GM23248 (cell line): ENCODE results near the gene GALNT14. TPM values are rescaled to one million over a fixed set of nuclear protein-coding genes. Genes with fewer than 3 reads are reported as not detected.

Experiments
- DNase-seq: peaks from one replicate; pipeline ENCODE4 v3.0.0-alpha.2; 2015
- H2AFZ ChIP-seq: fragments of 200-600 bp; sonication (generic); 2 replicates; pipeline ENCODE4 v1.6.1; 2016; ENCODE audit warnings: antibody characterized with exemption
- H3F3A ChIP-seq: fragments of 200-600 bp; sonication (generic); 2 replicates; pipeline ENCODE4 v1.6.1; 2016; ENCODE audit warnings: mild to moderate bottlenecking, antibody characterized with exemption, mixed run types; ENCODE audit not compliant: insufficient read depth
- H3K27ac ChIP-seq: fragments of 200-600 bp; sonication (generic); 2 replicates; pipeline ENCODE4 v1.5.1; 2016; ENCODE audit warnings: mild to moderate bottlenecking
- H3K27me3 ChIP-seq: fragments of 200-600 bp; sonication (generic); replicated peaks from 2 replicates; pipeline ENCODE4 v1.6.1; 2016; ENCODE audit warnings: mild to moderate bottlenecking; ENCODE audit not compliant: insufficient read depth
- H3K36me3 ChIP-seq: fragments of 200-600 bp; sonication (generic); 2 replicates; pipeline ENCODE4 v1.6.1; 2016; ENCODE audit warnings: low read depth, mild to moderate bottlenecking
- H3K4me1 ChIP-seq: fragments of 200-600 bp; sonication (generic); 2 replicates; pipeline ENCODE4 v1.6.1; 2016; ENCODE audit warnings: mild to moderate bottlenecking; ENCODE audit not compliant: insufficient read depth
- H3K4me2 ChIP-seq: fragments of 200-600 bp; sonication (generic); one replicate; pipeline ENCODE4 v1.6.1; 2016; ENCODE audit warnings: mild to moderate bottlenecking; ENCODE audit not compliant: unreplicated experiment
- H3K4me3 ChIP-seq: fragments of 200-600 bp; sonication (generic); 2 replicates; pipeline ENCODE4 v1.5.1; 2016; ENCODE audit warnings: mild to moderate bottlenecking
- H3K79me2 ChIP-seq: fragments of 200-600 bp; sonication (generic); 2 replicates; pipeline ENCODE4 v1.6.1; 2016; ENCODE audit warnings: mild to moderate bottlenecking; ENCODE audit not compliant: insufficient read depth
- H3K9ac ChIP-seq: fragments of 200-600 bp; sonication (generic); 2 replicates; pipeline ENCODE4 v1.6.1; 2016; ENCODE audit warnings: mild to moderate bottlenecking
- H3K9me2 ChIP-seq: fragments of 200-600 bp; sonication (generic); 2 replicates; pipeline ENCODE4 v1.6.1; 2016; ENCODE audit warnings: mixed run types, mild to moderate bottlenecking, moderate library complexity; ENCODE audit not compliant: insufficient read depth
- H3K9me3 ChIP-seq: fragments of 200-600 bp; sonication (generic); one replicate; pipeline ENCODE4 v1.6.1; 2017; ENCODE audit warnings: low read depth
- H4K20me1 ChIP-seq: fragments of 200-600 bp; sonication (generic); 2 replicates; pipeline ENCODE4 v1.6.0; 2016; ENCODE audit not compliant: insufficient read depth
- EZH2 ChIP-seq: fragments of 200-600 bp; sonication (generic); IDR thresholded peaks from 2 replicates; pipeline ENCODE4 v1.6.1; 2018; ENCODE audit warnings: antibody characterized with exemption, mild to moderate bottlenecking; ENCODE audit not compliant: insufficient read depth, poor library complexity, severe bottlenecking
- EZH2phosphoT487 ChIP-seq: fragments of 200-600 bp; sonication (generic); IDR thresholded peaks from 2 replicates; pipeline ENCODE4 v1.6.1; 2018; ENCODE audit warnings: antibody characterized with exemption, moderate library complexity, mild to moderate bottlenecking, low read depth; ENCODE audit not compliant: insufficient read depth
- WGBS, 2 experiments: methylation state at CpG; one replicate each; pipeline ENCODE4 v1.1.6; 2015 to 2017; ENCODE audit warnings: low lambda C conversion rate in 2 of 2, low coverage in 1 of 2; ENCODE audit errors: missing lambda C conversion rate in 2 of 2; 5-methylcytosine and 5-hydroxymethylcytosine counted together
- in situ Hi-C: fragments of 300-500 bp; cut with MboI; formaldehyde crosslinking; loops from 2 replicates; pipeline ENCODE4 v1.15.0; 2020
- polyA plus RNA-seq: library from polyadenylated mRNA; unstranded; fragments of >200 nt; fragmentation: Nextera tagmentation; extraction: Ambion mirVana; gene quantifications from 2 replicates; pipeline ENCODE4 v1.2.1, GENCODE V29; 2016
- total RNA-seq: library from RNA; depleted of rRNA; stranded (reverse); fragments of >200 nt; shearing (Covaris generic); gene quantifications from 2 replicates; pipeline ENCODE4 v1.2.3, GENCODE V29; 2014

The GALNT14 gene
- total and polyA plus RNA-seq, 2 experiments from 2014 or later: 3.2 to 3.5 TPM

DNA sequence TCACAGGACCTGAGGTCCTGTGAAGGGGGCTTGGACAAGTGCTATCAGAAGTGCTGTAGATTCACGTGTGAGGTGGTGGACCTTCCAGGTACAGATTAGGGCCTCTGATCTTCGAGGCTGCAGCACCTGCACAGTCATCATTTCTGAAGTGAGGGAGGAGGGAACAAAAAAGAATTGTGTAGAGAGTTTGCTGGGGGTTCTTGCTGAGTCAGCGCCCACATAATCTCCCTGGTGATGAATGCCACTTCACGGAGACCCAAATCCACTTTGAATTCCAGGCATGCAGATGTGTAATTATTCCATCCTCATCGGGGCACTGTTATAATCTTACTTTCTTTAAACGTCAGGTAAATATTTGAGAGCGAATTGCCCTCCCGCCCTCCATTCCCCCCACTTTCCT lies 202.4 kb downstream of the GALNT14 start:
- H2AFZ ChIP-seq: no peak overlapping the region
- DNase-seq: no peak
- H3K79me2 ChIP-seq: no peaks in the 10 kb centered on the region
- TF ChIP-seq EZH2: no peak
- TF ChIP-seq EZH2phosphoT487: no peak
- no peaks in the 10 kb centered on the region for H3K9me2 ChIP-seq
- no peaks in the 10 kb centered on the region for H4K20me1 ChIP-seq
- H3F3A ChIP-seq: no peaks in the 10 kb centered on the region
- in situ Hi-C loops: no loop called here
- no peak overlapping the region for H3K9ac ChIP-seq
- no peak overlapping the region for H3K4me2 ChIP-seq
- no peaks in the 10 kb centered on the region for H3K4me1 ChIP-seq
- no peaks in the 10 kb centered on the region for H3K27me3 ChIP-seq
- WGBS, 2 experiments: 65 to 69% methylated on average over 8 of the region's 8 CpGs
- H3K36me3 ChIP-seq: no peaks in the 10 kb centered on the region
- no peak overlapping the region for H3K27ac ChIP-seq
- no peaks in the 10 kb centered on the region for H3K9me3 ChIP-seq
- H3K4me3 ChIP-seq: no peak overlapping the region

GRCh38 chr2:30934066-30934465 lies 204.2 kb downstream of the GALNT14 start:
- WGBS, 2 experiments: 42% methylated on average over 7 of the region's 7 CpGs
- no peaks in the 10 kb centered on the region for H3K27me3 ChIP-seq
- TF ChIP-seq EZH2 (no peak), EZH2phosphoT487 (no peak)
- H3K9me3 ChIP-seq: no peaks in the 10 kb centered on the region
- H3K36me3 ChIP-seq: no peaks in the 10 kb centered on the region
- in situ Hi-C loops: no loop called here
- no peak overlapping the region for H3K4me2 ChIP-seq
- no peaks in the 10 kb centered on the region for H3K9me2 ChIP-seq
- no peaks in the 10 kb centered on the region for H3K4me1 ChIP-seq
- no peak overlapping the region for H3K9ac ChIP-seq
- DNase-seq: peak; percentile 4
- H3K79me2 ChIP-seq: no peaks in the 10 kb centered on the region
- H2AFZ ChIP-seq: no peak overlapping the region
- no peaks in the 10 kb centered on the region for H4K20me1 ChIP-seq
- H3K4me3 ChIP-seq: no peak overlapping the region
- H3F3A ChIP-seq: no peaks in the 10 kb centered on the region
- H3K27ac ChIP-seq: no peak overlapping the region

GRCh38 chr2:30933496-30933895 lies 204.7 kb downstream of the GALNT14 start:
- no peak for DNase-seq
- Histone ChIP-seq H3K79me2 (no peaks in the 10 kb centered on the region), H3K4me3 (no peak overlapping the region), H3K36me3 (no peaks in the 10 kb centered on the region), H3K9ac (no peak overlapping the region), H3K9me2 (no peaks in the 10 kb centered on the region), H3K27me3 (no peaks in the 10 kb centered on the region), H3F3A (no peaks in the 10 kb centered on the region), H4K20me1 (no peaks in the 10 kb centered on the region), H3K9me3 (no peaks in the 10 kb centered on the region), H3K4me2 (no peak overlapping the region), H2AFZ (no peak overlapping the region), H3K4me1 (no peaks in the 10 kb centered on the region), H3K27ac (no peak overlapping the region)
- WGBS, 2 experiments: 52 to 60% methylated on average over 5 of the region's 5 CpGs
- TF ChIP-seq EZH2 (no peak), EZH2phosphoT487 (no peak)
- in situ Hi-C loops: no loop called here

DNA sequence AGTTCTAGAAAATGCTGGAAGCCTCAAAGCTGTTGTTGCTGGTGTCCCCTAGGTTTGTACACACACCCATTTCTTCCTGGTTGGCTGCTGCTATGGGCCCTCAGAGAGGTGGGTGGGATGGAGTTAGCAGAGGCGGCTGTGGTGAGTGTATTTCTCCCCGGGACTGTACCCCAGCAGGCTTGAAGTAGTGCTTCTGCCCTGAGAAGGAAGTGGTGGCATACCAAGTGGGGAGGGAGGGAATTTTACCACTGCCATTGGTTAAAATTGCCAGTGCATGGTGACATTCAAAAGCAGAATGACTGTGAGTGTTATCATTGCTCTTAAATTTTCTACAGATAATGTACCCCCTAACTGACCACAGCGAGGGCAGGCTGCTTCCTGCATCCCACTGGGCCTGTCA lies 205.4 kb downstream of the GALNT14 start:
- Histone ChIP-seq H3K27me3 (no peaks in the 10 kb centered on the region), H4K20me1 (no peaks in the 10 kb centered on the region), H3K27ac (no peak overlapping the region), H3F3A (no peaks in the 10 kb centered on the region), H3K79me2 (no peaks in the 10 kb centered on the region), H3K9me3 (no peaks in the 10 kb centered on the region), H3K36me3 (no peaks in the 10 kb centered on the region), H3K4me2 (no peak overlapping the region), H3K4me1 (no peaks in the 10 kb centered on the region), H3K9ac (no peak overlapping the region), H3K9me2 (no peaks in the 10 kb centered on the region), H2AFZ (no peak overlapping the region), H3K4me3 (no peak overlapping the region)
- no peak for TF ChIP-seq EZH2
- no peak for TF ChIP-seq EZH2phosphoT487
- in situ Hi-C loops: no loop called here
- no peak for DNase-seq
- WGBS, 2 experiments: 58 to 70% methylated on average over 3 of the region's 3 CpGs

DNA sequence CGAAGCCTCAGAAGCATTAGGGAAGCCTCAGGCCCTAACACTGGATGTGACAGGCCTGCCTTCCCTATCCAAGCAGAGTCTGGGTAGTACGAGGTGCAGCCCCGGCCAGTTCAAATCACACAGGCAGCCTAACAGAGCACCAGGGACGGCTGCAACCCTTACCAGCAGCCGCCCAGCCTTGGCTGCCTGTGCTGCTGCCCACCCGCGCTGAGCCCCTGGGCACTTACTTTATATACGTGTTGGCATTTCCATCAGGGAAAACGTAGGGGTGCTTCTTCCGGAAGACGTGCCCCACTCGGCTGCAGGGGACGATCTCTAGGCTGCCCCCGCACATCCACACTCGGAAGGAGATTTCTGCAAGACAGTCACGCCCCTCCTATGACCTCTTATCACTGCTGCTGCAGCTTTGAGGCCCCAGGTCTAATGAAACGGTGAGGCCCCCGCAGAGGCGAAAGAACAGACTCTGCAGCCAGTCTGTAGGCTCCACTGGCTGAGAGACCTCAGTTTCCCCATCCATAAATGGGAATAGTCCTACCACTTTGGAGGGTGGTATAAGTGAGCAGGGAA lies 206.3 kb downstream of the GALNT14 start:
- Histone ChIP-seq H3K9me2 (no peaks in the 10 kb centered on the region), H4K20me1 (no peaks in the 10 kb centered on the region), H3K9ac (no peak overlapping the region), H3F3A (no peaks in the 10 kb centered on the region), H3K79me2 (no peaks in the 10 kb centered on the region), H2AFZ (no peak overlapping the region), H3K4me2 (no peak overlapping the region), H3K4me3 (no peak overlapping the region), H3K9me3 (no peaks in the 10 kb centered on the region), H3K4me1 (no peaks in the 10 kb centered on the region), H3K27ac (no peak overlapping the region), H3K36me3 (no peaks in the 10 kb centered on the region), H3K27me3 (no peaks in the 10 kb centered on the region)
- WGBS, 2 experiments: 75 to 83% methylated on average over 18 to 19 of the region's 19 CpGs
- no peak for DNase-seq
- in situ Hi-C loops: no loop called here
- TF ChIP-seq EZH2: no peak
- no peak for TF ChIP-seq EZH2phosphoT487
